Bronchial epithelial cell (primary cell): ENCODE data around the gene CEP131. TPM values are rescaled to one million over a fixed set of nuclear protein-coding genes. Genes with fewer than 3 reads are reported as not detected.

ENCODE experiments used
- DNase-seq: peaks from one replicate; pipeline ENCODE4 v3.0.0-alpha.2; 2010; ENCODE audit warnings: low read depth
- FAIRE-seq: peaks from 2 replicates; lab custom pipeline; 2011; peaks lifted over from hg19 to GRCh38; lab: Jason Lieb, UNC
- H3K27me3 ChIP-seq: 2 replicates; pipeline ENCODE4 v1.5.1; 2011; ENCODE audit warnings: low read length; ENCODE audit not compliant: control insufficient read depth, insufficient read depth
- H3K36me3 ChIP-seq: 2 replicates; pipeline ENCODE4 v1.5.1; 2011; ENCODE audit warnings: low read length; ENCODE audit not compliant: control insufficient read depth, insufficient read depth
- H3K4me3 ChIP-seq: 2 replicates; pipeline ENCODE4 v1.5.1; 2011; ENCODE audit warnings: mild to moderate bottlenecking, low read depth, low read length, control low read depth
- CTCF ChIP-seq: IDR thresholded peaks from 2 replicates; pipeline ENCODE4 v1.5.1; 2011; ENCODE audit warnings: mild to moderate bottlenecking, moderate library complexity, low read length, control low read depth, inconsistent platforms; ENCODE audit not compliant: insufficient read depth, severe bottlenecking
- total RNA-seq: library from RNA; depleted of rRNA; stranded (reverse); fragments of >200 nt; gene quantifications from 2 replicates; pipeline ENCODE4 v1.2.1, GENCODE V29; 2014

Gene CEP131
- total RNA-seq, 1 donor from 2014 or later = 9.2 TPM

- no peak for TF ChIP-seq CTCF
- FAIRE-seq (no peak), DNase-seq (no peak)
- Histone ChIP-seq H3K36me3 (no peaks in the 10 kb centered on the region), H3K27me3 (peaks cover 1% of the 10 kb centered on the region), H3K4me3 (no peak overlapping the region)
These were observed 42.9 kb downstream of the CEP131 start for GRCh38 chr17:81179861-81180260.

GRCh38 chr17:81179220-81179619, 43.5 kb downstream of the CEP131 start:
- DNase-seq (no peak), FAIRE-seq (no peak)
- no peak overlapping the region for H3K4me3 ChIP-seq
- TF ChIP-seq CTCF = no peak
- peaks cover 1% of the 10 kb centered on the region for H3K27me3 ChIP-seq
- no peaks in the 10 kb centered on the region for H3K36me3 ChIP-seq

- FAIRE-seq (no peak), DNase-seq (no peak)
- Histone ChIP-seq H3K36me3 (no peaks in the 10 kb centered on the region), H3K4me3 (no peak overlapping the region), H3K27me3 (peaks cover 1% of the 10 kb centered on the region)
- TF ChIP-seq CTCF = no peak
These were observed 44.4 kb downstream of the CEP131 start for GRCh38 chr17:81178136-81179091.

- FAIRE-seq = no peak
- Histone ChIP-seq H3K27me3 (peaks cover 1% of the 10 kb centered on the region), H3K36me3 (no peaks in the 10 kb centered on the region), H3K4me3 (no peak overlapping the region)
- peak; percentile 38 for DNase-seq
- TF ChIP-seq CTCF = no peak
These were observed 46.1 kb downstream of the CEP131 start for GRCh38 chr17:81176666-81177065.

- no peak for DNase-seq
- no peak for TF ChIP-seq CTCF
- H3K36me3 ChIP-seq = no peaks in the 10 kb centered on the region
- no peaks in the 10 kb centered on the region for H3K27me3 ChIP-seq
- no peak for FAIRE-seq
- no peak overlapping the region for H3K4me3 ChIP-seq
These were observed 49.0 kb downstream of the CEP131 start for GRCh38 chr17:81173762-81174155.
